CD4-positive, alpha-beta T cell treated with Interferon alpha-2 for 1 hour (primary cell): Measurements from ENCODE around the gene FBXL12.
"Not testable (repeated sequence)": the region's sequence is repeated elsewhere in the genome, so short reads cannot be mapped to it uniquely, and the experiment has no call there.

Source experiments
- DNase-seq, 2 donors: peaks; one replicate each; pipeline ENCODE4 v3.0.0-alpha.2; 2020 to 2022

Gene FBXL12

DNA sequence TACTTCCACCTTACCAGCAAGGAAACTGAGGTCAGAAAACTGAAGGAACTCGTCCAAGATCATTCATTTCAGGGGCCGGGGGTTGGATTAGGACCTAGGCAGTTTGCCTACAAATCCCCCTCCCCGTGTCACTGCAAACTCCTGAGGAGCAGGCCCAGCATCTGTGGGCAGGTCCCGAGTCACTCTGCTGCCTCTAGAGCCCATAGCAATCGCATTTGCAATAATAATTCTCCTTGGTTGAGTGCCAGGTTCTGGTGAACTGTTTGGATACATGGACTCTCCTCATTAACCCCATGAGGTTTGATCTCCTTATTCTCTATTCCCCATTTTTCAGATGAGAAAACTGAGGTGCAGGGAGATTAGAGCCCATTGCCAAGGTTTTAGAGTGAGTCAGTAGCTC lies 17.1 kb upstream of the FBXL12 start:
- DNase-seq: no peak

DNA sequence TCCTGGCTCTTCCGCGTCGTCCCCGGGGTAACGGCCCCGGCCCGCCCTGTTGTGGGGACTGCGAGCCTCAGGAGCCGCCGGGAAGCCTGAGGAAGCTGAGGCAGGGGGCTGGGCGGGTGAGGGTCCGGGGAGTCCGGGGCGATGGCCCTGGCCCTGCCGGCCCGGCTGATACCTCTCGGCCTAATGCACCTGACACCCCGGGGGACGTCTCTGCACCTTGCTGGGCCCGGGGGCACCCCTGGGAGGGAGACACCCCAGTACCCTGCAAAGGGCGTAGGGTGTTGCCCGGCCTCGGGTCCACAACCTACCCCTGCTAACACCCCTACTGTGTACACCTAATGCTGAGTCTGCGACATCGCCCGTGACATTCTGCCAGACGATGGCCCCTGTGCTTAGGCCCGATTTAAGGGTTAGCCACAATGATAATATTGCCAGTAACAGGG lies 16.6 kb upstream of the FBXL12 start:
- no peak for DNase-seq

DNA sequence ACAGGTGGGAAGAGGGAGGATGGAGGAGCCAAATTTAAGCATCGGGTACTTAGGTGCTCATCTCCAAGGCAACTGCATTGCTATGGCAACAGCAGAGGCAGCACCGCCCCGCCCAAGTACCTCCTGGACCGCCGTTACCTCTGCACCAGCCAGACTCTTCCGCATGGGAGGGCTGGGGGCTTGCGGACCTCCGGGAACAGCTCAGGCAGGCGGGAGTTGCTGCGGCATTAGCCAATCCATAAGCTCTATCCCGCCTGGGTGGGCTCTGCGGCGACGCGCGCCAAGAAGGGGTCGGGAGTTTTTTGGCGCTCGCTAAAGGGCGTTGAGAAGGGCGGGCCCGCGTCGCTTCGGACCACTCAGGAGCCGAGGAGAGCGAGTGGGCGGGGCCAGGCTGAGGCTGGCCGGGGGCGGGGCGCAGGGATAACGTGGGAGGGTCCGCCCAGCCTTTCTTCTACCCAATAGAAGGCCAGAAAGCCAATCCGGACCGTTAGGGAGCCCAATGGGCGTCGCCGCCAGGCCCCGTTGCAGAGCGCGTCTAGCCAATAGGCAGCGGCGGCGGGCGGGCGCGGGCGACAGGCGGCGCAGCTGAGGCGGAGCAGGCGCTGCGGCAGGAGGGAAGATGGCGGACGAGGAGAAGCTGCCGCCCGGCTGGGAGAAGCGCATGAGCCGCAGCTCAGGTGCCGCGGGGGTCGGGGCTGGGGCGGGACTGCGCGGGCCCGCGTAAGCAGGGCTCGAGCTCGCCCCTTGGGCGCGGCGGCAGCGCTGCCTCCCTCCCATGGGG lies 16.0 kb upstream of the FBXL12 start, which contains the start of gene PIN1:
Gene PIN1, plus strand, starts transcription at position 593 of the 781 bp plus-strand sequence. Its CDS starts 27 bp downstream, at position 620.
- peak; percentile 99 to 100 for DNase-seq

DNA sequence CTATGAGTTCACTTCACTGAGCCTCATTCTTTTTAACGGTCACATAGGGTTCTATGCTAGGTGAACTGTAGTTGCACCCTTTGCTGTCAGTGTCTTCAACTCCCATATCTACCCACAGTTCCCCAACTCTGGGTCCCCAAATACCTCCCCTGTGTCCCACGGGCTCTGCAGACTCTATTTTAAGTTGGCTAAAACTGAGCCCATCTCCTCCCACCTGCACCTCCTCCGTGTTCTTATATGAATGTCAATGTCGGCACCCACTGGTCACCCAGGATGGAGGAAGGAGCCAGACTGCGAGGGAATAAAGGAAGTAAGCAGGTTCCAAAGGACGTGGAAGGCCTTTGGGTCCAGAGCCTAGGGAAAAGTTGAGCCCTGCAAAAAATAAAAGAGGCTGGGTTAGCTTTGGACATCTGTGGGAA lies 15.4 kb upstream of the FBXL12 start:
- DNase-seq: no peak

DNA sequence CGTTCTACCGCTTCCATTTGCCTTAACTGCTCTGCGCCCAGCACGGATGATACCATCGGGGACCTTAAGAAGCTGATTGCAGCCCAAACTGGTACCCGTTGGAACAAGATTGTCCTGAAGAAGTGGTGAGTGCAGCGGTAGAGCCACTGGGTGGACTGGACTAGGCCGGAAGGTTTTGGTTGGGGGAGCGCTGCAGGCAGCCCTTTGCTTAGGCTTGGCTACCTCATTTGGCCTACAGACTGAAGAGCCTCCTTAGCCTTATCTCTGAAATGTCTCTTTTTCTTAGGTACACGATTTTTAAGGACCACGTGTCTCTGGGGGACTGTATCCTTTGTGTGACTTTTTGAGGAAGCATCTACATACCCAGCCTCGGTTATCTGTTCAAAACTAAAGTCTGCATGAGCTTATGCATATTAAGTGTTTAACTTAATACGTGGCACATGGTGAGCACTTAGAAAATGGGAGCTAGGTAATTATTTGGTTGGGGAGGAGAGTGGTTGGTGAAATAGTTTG lies 9.7 kb upstream of the FBXL12 start:
- DNase-seq: no peak

DNA sequence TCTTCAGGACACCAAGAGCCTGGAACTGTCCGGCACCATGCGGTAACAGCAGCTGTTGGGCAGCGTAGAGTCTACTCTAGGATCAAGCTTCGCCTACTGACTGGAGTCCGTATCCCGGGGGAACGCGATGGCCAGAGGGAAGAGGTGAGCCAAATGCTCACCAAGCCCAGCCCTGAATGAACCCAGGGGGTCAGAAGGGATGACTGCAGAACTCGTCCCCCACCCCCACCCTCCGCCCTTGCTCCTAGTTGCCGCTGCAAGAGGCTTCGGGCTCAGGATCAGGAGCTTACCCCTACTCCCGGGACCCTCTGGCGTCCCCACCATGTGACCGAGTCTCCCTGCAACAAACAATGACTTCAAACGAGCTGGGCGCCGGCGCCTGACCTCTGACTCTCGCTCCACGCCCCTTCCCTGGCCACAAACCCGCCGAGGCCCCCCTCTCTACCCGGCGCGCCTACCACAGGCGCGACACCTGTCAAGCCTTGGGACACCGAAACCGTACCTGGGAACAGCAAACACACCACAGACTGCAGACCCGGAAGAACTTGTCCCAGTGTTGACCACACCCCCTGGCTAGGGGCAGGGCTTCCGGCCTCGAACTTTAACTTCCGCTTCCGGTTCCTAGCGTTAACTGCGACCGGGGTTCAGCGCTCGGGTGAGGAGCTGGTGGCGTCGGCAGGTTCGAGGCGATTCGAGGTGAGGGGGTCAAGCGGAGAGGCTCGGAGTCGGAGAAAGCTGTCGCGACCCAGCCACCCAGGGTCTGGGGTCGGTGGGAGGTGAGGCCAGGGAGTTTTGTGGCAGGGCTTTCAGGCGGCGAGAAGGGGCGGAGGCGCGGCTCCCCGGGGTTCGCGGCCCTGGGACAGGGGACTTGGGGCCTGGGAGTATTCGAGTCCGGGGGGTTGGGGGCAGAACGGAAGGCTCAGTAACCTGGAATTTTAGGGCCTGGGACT lies 8.7 kb upstream of the FBXL12 start, which contains the start of gene UBL5:
Gene UBL5, plus strand, starts transcription at position 630 of the 950 bp plus-strand sequence. CDS start 420 bp downstream, outside the sequence.
- DNase-seq: peak; percentile 89 to 93

DNA sequence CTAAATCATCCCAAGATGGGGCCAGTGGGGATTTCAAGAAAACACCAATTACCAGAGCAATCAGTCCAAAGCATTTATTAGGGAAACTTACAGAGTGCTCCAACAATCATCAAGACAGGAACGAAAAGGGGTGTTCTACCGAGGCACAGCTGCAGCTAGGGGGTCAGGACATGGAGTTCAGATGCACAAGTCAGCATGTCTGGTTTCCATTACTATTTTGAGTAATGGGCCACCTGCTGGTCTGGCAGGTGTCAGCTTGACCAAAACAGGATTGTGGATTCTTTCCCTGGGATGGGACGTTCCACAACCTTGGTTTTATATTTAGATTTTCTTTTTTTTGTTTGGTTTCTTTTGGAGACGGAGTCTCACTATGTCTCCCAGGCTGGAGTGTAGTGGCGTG lies 4.9 kb upstream of the FBXL12 start:
- DNase-seq: no peak

DNA sequence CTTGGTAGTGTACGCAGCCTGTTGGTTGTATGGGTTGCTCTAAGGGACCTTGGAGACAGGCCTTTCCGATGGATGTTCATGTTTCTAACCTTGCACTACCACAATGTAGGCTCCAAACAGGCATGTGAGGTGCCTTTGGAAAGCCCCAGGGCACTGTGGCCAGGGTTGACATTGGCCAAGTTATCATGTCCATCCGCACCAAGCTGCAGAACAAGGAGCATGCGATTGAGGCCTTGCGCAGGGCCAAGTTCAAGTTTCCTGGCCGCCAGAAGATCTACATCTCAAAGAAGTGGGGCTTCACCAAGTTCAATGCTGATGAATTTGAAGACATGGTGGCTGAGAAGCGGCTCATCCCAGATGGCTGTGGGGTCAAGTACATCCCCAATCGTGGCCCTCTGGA lies 1.2 kb upstream of the FBXL12 start:
- not testable (repeated sequence) for DNase-seq

DNA sequence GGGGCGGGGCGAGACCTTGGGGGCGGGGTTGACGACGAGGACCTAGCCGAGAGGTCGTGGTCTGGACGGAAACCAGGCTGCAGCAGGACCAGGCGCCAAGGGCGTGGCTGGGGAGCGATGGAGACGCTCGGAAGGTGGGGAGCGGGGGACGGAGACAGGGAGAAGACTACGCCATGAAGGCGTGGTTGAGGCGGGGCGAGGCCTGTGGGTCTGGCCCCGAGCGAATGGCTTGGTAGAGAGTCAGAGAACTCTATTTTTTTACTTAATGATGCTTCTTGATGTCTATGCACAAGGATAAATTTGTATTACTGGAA lies 674 bp upstream of the FBXL12 start:
- DNase-seq: no peak

DNA sequence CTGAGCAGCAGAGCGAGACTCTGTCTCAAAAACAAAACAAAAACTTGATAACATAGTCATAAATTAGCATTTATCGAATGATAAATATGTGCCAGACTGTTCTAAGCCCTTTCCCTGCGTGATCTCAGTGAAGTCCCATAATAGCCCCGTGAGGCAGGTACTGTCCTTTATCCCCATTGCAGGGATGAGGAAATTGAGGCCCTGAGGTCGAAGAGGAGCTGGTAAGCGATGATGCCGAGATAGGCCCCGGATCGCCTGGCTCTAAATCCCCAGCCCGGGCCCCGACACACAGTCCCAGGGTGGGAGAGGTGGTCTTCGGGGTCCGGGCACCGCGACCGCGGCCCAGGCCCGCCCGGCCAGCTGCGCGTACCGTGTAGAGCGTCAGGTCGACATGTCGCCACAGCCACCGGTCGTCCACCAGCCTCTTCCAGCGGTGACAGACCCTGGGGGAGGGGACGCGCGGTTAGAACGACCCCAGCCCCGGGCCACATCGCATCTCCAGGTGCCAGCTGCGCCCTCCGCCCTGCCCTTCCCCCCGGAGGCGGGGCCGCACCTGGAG lies 625 bp downstream of the FBXL12 start:
- no peak for DNase-seq

DNA sequence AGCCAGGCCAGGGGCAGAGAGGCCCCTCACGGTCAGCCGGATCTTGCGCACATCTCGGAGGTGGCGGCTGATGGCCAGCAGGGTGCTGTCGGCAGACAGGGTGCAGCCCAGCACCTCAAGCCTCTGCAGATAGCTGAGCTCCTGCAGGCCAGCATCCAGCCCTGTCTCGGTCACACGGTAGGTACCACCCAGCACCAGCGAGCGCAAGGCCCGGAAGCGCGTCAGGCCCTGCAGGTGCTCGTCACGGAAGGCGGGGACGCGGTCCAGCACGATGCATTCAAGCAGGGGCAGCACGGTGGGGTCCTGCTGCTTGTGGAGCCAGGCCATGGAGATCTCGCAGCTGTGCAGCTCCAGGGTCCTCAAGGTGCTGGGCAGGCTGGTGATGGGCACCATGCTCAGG lies 7.7 kb downstream of the FBXL12 start:
- DNase-seq: no peak

DNA sequence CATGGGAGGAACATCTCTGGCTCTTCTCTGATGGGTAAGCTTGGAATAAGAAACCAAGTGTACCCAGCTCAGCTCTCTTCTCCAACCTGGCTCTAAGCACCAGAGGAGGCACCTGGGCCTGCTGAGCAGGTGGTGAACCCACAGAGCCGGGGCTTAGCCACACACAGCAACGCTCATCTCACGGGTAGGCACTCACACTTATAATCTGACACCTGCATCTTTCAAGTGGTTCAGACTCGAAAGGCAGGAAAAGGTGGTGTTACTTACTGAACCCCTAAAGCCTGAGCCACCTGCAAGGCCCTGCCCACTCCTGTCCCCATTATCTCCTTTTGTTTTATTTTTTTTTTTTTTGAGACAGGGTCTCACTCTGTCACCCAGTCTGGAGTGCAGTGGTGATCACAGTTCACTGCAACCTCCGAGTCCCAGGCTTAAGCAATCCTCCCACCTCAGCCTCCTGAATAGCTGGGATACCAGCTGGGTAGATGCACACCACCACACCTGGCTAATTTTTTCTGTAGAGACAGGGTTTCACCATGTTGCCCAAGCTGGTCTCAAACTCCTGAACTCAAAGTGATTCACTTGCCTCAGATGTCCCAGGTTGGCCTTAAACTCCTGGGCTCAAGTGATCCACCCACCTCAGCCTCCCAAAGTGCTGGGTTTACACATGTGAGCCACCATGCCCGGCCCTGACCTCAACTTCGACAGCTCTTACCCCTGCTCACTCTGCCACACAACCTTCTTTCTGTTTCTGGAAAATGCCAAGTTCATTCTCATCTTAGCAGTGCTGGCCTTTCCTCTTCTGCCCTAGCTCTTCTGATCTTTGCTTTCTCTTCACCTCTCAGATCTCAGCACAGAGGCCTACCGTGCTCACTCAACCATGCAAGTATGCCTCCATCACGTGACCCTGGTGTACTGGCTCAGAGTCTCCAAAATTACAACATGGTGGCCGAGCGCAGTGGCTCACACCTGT lies 9.7 kb downstream of the FBXL12 start:
- peak; percentile 38 to 67 for DNase-seq

DNA sequence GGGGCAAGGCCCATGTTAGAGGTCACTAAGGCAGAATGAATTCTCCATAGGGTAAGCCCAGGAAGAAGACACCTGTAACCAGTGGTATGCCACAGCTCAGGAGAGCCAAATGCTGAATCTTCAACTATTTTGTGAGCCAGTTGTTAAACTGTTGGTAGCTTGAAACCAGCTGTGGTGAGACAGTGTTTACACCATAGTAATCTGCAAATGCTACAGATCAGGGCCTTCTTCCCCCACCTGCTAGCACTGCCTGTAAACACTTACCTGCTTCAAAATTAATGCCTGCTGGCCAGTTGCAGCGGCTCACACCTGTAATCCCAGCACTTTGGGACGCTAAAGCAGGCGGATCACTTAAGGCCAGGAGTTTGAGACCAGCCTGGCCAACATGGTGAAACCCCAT lies 12.1 kb downstream of the FBXL12 start:
- DNase-seq: no peak

DNA sequence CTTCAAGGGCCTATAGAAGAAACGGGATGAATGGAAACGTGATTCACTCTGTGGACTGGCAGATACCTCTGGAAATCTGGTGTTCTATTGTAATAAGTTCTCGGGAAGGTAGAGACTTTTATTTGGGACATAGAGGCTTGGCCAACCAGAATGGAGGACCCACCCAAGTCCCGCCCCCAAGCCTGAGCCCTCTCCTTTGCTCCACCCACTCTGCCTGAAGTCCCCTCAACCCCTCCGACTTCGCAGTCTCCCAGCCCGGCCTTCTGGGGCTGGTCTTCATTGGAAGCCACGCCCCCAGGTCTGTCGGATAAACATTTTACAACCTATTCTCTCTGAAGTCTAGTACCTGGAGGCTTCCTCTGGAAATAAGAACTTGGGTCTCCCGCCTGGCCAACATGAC lies 16.9 kb downstream of the FBXL12 start:
- DNase-seq: no peak

DNA sequence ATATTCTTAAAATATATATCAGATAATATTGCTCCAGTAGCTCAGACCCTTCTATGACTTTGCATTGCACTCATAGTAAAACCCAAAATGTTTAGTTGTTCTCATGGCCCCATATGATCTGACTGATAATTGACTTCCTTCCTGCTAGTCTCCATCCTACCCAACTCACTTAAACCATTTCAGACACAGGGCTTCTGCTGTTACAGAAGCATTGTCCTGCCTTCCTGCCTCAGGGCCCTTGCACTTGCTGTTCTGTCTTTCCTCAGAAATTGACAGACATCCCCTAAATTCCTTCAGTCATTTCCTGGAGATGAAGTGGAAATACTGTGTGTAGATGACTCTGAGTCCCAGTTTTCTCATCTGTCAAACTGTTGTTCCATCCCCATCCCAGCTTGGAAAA lies 19.7 kb downstream of the FBXL12 start:
- DNase-seq: no peak

DNA sequence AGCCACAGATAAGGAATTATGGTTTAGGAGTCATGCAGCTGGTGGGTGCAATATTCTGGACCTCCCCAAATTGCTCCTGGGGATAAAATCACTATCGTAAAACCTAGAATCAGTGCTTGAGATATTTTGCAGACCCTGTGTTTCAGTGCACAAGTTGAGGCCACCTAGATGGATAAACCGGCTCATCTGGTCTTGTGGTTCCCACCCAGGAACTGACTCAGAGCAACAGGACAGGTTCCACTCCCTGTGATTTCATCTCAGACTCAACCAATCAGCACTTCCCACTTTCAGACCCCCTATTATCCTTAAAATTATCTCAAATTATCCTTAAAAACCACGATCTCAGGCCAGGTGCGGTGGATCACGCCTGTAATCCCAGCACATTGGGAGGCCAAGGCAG lies 21.0 kb downstream of the FBXL12 start:
- DNase-seq: no peak

DNA sequence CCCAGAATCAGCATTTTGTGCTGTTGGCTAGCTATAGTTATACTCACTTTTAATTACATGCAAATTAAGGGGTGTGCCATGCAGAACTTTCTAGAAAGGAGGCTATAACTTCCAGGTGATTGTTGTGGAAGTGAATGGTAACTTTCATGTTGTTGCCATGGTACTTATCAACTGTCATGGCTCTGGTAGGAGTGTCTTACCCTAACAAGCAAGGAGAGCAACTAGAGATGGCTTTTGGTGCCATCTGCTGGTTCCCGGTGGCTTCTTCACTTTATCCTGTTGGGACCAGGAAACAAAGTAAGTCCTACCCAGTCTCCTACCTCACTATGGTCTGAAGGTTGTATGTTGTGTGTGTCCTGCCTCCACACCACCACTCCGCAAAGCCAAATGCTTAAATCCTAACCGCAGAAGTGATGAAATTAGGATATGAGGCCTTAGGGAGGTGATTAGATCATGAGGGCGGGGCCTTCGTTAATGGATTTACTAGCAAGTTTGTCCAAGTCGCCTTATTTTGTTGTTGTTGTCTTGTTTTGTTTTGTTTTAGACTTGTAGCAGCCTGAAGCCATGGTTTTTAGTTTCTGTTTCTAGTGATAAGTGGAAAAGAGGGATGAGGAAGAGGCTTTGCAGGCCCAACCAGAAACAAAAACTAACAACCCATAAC lies 22.6 kb downstream of the FBXL12 start:
- peak; percentile 91 to 94 for DNase-seq

DNA sequence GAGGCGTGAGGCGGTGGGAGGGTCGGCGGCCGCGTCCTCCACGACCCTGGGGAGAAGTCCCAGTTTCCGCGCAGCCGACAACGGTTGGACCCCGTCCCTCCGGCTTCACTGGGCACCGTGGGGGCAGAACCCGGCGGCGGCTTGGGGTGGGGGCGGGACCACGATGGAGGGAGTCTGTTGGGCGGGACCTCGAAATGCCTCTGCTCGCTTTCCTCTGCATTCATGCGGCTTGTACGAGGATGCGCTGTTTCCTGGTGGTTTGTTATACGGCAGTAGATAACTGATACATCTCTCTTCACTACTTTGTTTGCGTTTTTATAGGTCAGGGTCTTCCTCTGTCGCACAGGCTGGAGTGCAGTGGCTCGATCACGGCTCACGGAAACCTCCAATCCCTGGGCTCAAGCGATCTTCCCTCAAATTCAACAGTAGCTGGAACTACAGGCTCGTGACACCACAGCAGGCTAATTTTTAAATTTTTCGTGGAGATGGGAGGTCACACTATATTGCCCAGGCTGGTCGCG lies 25.7 kb downstream of the FBXL12 start:
- peak; percentile 68 to 77 for DNase-seq

DNA sequence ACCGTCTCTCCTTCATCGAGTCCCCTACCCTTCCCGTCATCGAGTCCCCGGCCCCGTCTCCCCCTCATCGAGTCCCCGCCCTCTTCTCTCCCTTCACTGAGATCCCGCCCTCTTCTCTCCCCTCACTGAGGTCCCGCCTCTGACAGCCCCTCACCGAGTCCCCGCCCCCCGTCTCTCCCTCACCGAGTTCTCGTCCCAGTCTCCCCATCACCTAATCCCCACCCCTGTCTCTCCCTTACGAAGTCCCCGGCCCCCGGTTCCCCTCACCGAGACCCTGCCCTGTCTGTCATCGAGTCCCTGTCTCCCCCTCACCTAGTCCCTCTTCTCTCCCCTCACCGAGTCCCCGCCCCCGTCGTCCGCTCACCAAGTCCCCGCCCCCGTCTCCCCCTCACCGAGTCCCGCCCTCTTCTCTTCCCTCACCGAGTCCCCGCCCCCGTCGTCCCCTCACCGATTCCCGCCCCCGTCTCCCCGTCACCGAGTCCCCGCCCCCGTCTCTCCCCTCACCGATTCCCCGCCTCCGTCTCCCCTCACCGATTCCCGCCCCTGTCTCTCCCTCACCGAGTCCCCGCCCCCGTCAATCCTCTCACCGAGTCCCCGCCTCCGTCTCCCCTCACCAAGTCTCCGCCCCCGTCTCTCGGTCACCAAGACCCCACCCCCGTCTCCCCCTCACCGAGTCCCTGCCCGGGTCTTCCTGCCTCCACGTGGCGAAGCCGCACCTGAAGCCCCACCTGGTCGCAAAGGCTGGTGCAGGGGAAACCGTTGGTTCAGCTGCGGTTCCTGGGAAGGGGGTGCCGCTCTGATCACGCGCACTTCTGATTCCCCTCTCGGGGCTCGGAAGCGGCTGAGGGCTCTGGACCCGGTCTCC lies 26.4 kb downstream of the FBXL12 start:
- peak; percentile 95 to 96 for DNase-seq

DNA sequence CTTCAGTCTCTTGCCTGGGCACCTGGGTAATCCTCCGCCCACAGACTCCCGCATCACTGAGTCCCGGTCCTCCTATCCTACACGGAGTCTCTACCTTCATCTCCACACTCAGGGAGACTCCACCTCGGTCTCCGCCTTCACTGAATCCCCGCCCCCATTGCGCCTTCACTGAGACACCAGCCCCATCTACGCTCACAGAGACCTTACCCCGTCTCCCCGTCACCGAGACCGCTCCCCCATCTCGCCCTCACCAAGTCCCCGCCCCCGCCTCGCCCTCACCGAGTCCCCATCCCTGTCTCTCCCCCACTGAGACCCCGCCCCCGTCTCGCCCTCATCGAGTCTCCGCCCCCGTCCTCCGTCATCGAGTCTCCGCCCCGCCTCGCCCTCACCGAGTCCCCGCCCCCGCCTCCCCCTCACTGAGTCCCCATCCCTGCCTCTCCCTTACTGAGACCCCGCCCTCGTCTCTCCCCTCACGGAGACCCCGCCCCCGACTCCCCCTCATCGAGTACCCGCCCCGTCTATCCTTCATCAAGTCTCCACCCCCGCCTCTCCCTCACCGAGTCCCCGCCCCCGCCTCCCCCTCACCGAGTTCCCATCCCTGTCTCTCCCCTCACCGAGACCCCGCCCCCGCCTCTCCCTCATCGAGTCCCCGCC lies 27.2 kb downstream of the FBXL12 start:
- peak; percentile 95 to 96 for DNase-seq
